ENCODE data around the gene MRPL36.

DNA sequence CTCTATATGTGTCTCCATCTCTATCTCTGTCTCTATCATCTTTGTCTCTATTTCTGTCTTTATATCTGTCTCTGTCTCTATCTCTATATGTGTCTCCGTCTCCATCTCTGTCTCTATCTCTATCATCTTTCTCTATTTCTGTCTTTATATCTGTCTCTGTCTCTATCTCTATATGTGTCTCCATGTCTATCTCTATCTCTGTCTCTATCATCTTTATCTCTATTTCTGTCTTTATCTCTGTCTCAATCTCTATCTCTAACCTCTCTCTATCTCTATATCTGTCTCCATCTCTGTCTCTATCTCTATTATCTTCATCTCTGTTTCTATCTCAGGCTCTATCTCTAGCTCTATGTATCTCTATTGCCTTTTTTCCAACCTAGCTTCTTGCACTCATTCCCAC lies 46.1 kb upstream of the MRPL36 start:
- TF ChIP-seq, protein P1, sequence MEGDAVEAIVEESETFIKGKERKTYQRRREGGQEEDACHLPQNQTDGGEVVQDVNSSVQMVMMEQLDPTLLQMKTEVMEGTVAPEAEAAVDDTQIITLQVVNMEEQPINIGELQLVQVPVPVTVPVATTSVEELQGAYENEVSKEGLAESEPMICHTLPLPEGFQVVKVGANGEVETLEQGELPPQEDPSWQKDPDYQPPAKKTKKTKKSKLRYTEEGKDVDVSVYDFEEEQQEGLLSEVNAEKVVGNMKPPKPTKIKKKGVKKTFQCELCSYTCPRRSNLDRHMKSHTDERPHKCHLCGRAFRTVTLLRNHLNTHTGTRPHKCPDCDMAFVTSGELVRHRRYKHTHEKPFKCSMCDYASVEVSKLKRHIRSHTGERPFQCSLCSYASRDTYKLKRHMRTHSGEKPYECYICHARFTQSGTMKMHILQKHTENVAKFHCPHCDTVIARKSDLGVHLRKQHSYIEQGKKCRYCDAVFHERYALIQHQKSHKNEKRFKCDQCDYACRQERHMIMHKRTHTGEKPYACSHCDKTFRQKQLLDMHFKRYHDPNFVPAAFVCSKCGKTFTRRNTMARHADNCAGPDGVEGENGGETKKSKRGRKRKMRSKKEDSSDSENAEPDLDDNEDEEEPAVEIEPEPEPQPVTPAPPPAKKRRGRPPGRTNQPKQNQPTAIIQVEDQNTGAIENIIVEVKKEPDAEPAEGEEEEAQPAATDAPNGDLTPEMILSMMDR (conservative IDR thresholded peaks at IDR 0.05) = no peak
- no peak for TF ChIP-seq ZFX (IDR thresholded peaks at IDR 0.05)

Data from C4-2B (cell line).